DMS79 treated with DMSO at 0.1 percent for 48 hours (cell line): ENCODE measurements around the gene TMEM184A.

Source experiments
- DNase-seq: peaks from one replicate; lab custom pipeline; 2025; lab: John Stamatoyannopoulos, UW

Gene TMEM184A

DNA sequence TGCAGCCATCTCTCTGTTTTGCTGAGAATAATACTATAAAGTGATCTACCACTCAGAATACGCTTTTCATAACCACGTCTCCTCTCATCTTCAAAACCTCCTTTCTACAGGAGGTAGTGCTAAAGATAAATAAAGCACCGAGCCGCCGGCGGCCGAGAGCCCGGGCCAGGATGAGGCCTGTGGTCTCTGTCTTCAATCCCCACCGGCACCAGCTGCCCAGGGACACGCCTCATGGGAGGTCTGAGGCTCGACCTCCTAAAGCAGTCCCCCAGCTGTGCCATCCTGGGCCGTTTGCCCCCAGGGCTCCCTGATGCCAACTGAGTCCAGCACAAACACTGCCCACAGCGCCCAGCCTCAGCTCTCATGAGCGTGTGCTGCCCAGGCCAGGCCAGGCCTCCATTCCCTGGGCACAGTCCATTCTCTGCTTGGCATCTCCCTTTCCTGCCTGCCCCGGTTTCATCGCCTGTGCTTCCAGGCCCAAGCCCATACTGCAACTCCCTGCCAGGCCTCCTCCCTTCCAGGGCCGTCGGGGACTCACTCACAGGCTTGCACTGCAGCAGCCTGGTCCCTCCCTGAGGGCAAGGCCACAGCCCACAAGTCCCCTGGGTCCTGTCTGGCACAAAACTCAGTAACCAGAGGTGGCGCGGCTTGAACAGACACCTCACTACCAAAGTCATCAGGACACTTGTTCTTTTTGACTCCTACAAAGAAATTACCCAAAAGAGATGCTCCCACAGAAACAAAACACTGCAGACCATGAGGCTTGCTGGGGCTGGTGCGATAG is 54.3 kb downstream of the TMEM184A start:
- DNase-seq: no peak

GRCh38 chr7:1500064-1500807 is 55.8 kb downstream of the TMEM184A start:
- no peak for DNase-seq

DNA sequence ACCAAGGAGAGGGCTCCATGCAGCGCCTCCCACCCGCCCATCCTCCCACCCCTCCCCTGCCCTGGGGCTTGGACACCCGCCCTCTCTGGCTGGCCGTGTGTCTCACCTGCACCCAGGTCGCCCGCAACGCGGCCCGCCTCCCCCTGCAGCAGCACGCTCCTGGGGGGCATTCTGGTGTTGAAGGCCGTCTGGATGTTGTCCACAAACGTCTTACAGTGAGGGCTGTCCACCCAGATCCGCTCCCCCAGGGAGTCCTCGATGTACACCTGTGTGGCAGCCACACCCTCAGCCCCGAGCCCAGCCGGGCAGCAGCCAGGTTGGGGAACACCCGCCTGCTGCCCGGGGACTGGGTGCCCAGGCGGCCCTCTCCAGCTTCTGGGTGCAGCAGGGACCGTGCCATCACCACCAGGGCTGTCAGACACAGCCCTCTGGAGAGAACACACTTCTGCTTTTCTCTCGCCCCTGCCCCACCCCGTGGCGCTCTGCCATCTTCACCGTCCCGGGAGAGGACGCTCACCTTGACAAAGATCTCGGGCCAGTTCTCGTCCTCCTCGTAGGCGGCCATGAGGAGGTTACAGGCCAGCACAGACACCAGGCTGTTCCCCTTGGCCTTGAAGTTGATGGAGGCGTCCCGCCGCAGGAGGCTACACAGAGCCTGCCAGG is 56.5 kb downstream of the TMEM184A start:
- DNase-seq: no peak

DNA sequence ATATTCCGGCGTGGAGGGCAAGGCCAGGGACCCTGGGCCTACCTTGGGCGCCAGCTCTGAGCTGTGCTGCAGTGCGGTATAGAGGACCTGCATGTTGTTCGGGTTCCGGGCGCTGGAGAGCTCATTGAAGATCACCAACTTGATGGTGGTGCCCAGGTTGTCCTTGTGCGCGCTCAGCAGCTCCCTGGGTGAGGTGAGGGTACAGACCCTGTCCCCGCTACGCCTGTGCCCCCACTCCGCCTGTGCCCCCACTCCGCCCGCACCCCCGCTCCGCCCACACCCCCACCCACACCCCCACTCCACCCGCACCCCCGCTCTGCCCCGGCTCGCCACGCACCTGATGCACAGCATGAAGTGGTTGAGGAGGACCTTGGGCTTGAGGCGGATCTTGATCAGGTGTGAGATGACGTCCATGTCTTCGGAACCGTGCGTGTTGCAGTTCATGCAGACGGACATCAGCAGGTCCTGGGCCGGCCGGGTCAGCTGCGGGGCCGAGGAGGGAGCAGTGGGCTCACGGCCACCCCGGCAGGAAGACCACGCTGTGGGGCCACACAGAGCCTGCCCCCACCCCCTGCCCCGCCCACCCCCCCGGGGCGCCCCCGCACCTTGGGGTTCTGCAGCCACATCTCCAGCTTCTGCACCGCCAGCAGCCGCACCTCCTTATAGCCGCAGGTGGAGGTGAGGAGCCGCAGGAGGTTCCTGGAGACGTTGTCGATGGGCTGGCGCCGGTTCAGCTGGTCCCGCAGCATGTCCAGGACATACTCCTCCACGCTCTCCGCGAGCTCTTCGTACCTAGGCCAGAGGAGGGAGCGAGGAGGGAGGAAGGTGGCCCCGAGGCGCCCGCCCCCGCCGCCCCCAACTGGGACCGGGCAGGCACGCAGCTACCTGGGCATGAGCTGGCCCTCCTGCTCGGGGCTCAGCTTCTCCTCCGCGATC is 57.4 kb downstream of the TMEM184A start:
- DNase-seq: no peak

DNA sequence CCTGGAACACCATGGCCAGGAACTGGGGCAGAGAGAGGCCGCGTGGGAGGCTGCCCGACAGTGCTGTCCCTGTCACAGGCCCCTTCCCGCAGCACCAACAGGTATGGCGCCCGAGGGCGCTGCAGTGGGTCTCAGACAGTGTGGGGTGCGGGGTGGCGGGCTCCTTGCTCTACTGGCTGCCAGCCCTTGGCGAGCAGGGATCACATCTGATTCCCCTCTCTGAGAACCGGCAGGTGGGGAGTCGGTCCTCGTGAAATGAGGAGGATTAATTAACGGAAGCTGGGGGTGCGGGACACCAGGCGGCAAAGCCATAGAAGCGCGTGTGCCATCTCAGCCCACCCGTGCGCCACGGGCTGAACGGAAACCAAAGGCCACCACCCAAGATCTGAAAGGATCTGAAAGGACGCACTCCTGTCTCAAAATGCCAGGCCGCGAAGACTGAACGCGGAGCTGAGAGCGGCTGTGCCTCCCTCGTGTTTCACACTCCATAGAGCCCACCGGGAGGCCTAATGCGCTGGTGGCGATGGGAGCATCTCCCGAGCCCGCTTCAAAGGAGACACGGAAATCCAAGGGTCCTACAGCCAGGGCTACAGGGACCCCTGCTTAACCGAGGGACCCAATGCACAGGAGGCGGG is 58.6 kb downstream of the TMEM184A start:
- no peak for DNase-seq

DNA sequence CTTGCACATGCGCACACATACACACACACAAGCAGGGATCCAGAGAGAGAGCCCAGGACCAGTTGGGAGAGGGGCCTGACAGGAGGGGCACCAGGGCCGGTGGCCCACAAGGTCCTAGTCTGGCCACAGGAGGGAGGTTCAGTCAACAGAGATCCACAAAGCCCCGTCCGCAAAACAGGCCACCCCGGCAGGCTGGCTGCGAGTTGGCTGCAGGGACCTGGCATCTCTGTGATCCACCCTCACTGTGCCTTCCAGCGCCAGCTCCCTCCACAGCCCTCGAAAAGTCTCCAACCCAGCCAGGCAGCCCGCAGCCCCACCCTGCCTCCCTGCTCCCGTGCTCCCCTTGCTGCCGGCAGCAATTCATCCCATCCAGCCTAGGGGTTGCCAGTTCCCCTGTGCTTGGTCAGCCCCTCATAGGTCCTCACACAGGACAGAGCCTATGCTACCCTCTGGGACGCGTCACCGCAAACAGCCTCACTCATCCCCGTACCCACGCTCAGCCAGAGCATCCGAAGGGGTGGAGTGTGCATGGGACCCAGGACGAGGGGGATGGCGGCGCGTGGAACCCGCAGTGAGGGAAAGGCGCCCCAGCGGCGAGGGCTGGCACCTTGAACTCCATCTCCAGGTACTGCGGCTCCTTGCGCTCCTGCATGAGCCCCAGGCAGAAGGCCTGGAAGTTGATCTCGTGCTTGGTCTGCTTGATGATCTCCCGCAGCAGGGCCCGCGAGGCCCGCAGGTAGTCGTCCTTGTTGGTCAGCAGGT is 59.3 kb downstream of the TMEM184A start:
- DNase-seq: no peak

DNA sequence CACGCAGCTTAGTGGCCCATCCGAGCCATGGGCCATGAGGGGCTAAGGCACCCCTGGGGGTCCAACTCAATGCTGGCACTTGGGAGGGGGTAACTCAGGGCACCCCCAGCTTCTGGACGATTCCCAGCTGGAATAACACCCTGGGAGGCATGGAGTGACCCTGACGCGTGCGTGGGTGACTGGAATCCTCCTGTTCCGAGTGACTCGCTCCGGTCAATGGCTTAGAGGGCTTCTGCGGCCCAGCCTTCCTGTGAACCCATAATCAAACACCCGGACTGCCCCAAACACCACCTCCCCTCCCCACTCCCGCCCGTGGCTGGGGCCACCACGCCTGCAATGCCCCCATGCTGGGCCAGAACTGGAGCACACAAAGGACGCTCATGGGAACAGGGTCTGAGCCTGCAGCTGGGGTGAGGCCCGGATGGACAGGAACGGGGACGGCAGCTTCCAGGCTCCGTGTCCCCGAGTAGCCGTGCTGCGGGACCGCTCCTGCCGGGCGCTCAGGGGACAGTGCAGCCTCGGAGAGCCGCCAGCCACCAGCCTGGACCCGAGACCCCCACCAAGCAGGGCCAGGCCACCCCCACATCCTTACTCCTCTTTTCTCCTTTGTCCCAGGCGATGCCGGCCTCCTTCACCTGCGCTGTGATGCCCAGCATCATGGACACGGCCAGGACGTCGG is 60.3 kb downstream of the TMEM184A start:
- no peak for DNase-seq

- DNase-seq: no peak
These were observed 61.0 kb downstream of the TMEM184A start for GRCh38 chr7:1494866-1495563.

GRCh38 chr7:1494447-1494846 is 61.6 kb downstream of the TMEM184A start:
- no peak for DNase-seq

DNA sequence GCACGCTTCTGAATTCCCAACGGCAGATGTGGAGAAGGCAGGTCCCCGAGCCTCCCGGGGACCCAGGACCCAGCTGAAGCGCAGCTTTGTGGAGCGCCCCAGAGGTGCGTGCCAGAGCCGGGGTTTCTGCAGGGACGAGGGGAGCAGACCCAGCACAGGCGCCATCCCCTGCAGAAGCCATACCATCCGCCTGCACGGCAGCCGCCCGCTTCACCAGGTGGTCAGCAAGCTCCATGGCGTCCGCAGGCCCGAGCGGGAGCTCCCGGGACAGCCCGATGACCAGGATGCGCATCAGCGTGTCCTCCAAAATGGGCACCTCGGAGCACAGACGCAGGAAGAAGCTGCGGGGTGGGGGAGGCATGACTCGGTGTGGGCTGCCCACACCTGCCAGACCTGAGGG is 62.4 kb downstream of the TMEM184A start:
- no peak for DNase-seq

GRCh38 chr7:1493129-1493528 is 62.9 kb downstream of the TMEM184A start:
- DNase-seq: no peak

DNA sequence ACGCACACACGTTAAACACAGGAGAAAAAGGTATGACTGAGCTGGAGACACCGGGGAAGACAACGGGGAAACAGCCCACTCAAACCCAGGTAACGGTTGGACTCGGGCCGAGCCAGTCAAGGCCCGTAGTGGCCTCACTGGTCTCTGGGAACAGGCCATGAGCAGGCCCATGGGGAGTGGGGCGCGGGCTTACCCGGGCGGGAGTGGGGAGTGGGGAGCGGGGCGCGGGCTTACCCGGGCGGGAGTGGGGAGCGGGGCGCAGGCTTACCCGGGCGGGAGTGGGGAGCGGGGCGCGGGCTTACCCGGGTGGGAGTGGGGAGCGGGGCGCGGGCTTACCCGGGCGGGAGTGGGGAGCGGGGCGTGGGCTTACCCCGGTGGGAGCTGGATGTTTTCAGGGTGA is 63.4 kb downstream of the TMEM184A start:
- DNase-seq: no peak
